HepG2 (cell line): Measurements from ENCODE around the gene LYPLA2. TPM values are rescaled to one million over a fixed set of nuclear protein-coding genes. Genes with fewer than 3 reads are reported as not detected.

Experiments used
- CENPT ChIP-seq: sonication (generic); formaldehyde crosslinking; IDR thresholded peaks from 2 replicates; pipeline ENCODE4 v1.8.0; 2022; ENCODE audit warnings: low read depth, mild to moderate bottlenecking, moderate library complexity, missing genetic modification reagents
- EP300 ChIP-seq, 3 experiments: sonication (generic) in 1 of 3; formaldehyde crosslinking in 1 of 3; IDR thresholded peaks; 2 replicates each; pipeline versions ENCODE4 v1.5.1 to v1.6.1; 2011 to 2020; ENCODE audit warnings: low read depth in 2 of 3, low read length in 2 of 3, borderline replicate concordance in 1 of 3, improper control_type of control experiment in 1 of 3, mild to moderate bottlenecking in 1 of 3, missing genetic modification reagents in 1 of 3, moderate library complexity in 1 of 3
- HHEX ChIP-seq: IDR thresholded peaks from 2 replicates; pipeline ENCODE4 v1.6.1; 2016; ENCODE audit warnings: control low read depth
- IKZF1 ChIP-seq: fragments of 450-650 bp; IDR thresholded peaks from 2 replicates; pipeline ENCODE4 v1.7.1; 2016
- JUNB ChIP-seq: sonication (generic); formaldehyde crosslinking; IDR thresholded peaks from 2 replicates; pipeline ENCODE4 v1.8.0; 2022; ENCODE audit warnings: missing genetic modification reagents, mild to moderate bottlenecking, borderline replicate concordance
- PCBP2 ChIP-seq: fragments of 200-400 bp; formaldehyde crosslinking; optimal IDR thresholded peaks from 2 replicates; pipeline ENCODE3; 2018; ENCODE audit warnings: low read length, low read depth; ENCODE audit not compliant: poor library complexity, severe bottlenecking
- POLR2AphosphoS5 ChIP-seq: IDR thresholded peaks from 2 replicates; pipeline ENCODE4 v1.6.1; 2012; ENCODE audit warnings: low read depth, low read length
- RARA ChIP-seq: IDR thresholded peaks from 2 replicates; pipeline ENCODE4 v1.6.1; 2016; ENCODE audit warnings: missing genetic modification reagents, missing compliant biosample characterization
- RXRB ChIP-seq: IDR thresholded peaks from 2 replicates; pipeline ENCODE4 v1.6.1; 2016; ENCODE audit warnings: borderline replicate concordance, missing genetic modification reagents, missing compliant biosample characterization
- ZNF12 ChIP-seq: sonication (generic); formaldehyde crosslinking; IDR thresholded peaks from 2 replicates; pipeline ENCODE4 v1.5.0; 2020; ENCODE audit warnings: missing genetic modification reagents
- ZNF292 ChIP-seq: sonication (generic); formaldehyde crosslinking; IDR thresholded peaks from 2 replicates; pipeline ENCODE4 v1.8.1; 2022; ENCODE audit warnings: mild to moderate bottlenecking, low read depth, missing genetic modification reagents, borderline replicate concordance
- ZNF614 ChIP-seq: IDR thresholded peaks from 2 replicates; pipeline ENCODE4 v1.6.1; 2018; ENCODE audit warnings: missing biosample characterization, missing genetic modification reagents, inconsistent platforms, borderline replicate concordance
- ZNF7 ChIP-seq: IDR thresholded peaks from 2 replicates; pipeline ENCODE4 v1.6.1; 2016; ENCODE audit warnings: missing biosample characterization, missing genetic modification reagents
- ZSCAN29 ChIP-seq: sonication (generic); formaldehyde crosslinking; conservative IDR thresholded peaks from 2 replicates; pipeline ENCODE4 v1.4.0; 2020; ENCODE audit warnings: mild to moderate bottlenecking, missing genetic modification reagents
- polyA plus RNA-seq, 8 experiments: library from polyadenylated mRNA; depleted of rRNA in 3 of 8; stranded (reverse) in 7 of 8; unstranded in 1 of 8; fragments of >200 nt; fragmentation: Illumina TruSeq in 4 of 8; extraction: Trizol in 4 of 8; gene quantifications; 2 replicates each; pipeline versions ENCODE4 v1.2.1 to v1.2.3, GENCODE V29; 2011 to 2016; ENCODE audit warnings: low read depth in 4 of 8, missing spikeins in 1 of 8, mixed read lengths in 1 of 8; ENCODE audit not compliant: insufficient read depth in 1 of 8
- total RNA-seq, 5 experiments: library from RNA; depleted of rRNA; stranded (reverse); fragments of >200 nt; fragmentation: Illumina TruSeq; extraction: Trizol; gene quantifications; 2 replicates each; pipeline ENCODE4 v1.2.3, GENCODE V29; 2016; ENCODE audit warnings: low read depth in 1 of 5
- TF ChIP-seq, protein P1 (sequence below): sonication (generic); formaldehyde crosslinking; IDR thresholded peaks from 2 replicates; pipeline ENCODE4 v1.4.0; 2020; ENCODE audit warnings: missing genetic modification reagents, borderline replicate concordance
- TF ChIP-seq, protein P2 (sequence below): IDR thresholded peaks from 2 replicates; pipeline ENCODE4 v1.6.1; 2016; ENCODE audit warnings: low read depth, control low read depth
- TF ChIP-seq, protein P3 (sequence below): sonication (generic); formaldehyde crosslinking; IDR thresholded peaks from 2 replicates; pipeline ENCODE4 v1.4.0; 2020; ENCODE audit warnings: missing genetic modification reagents, borderline replicate concordance
- TF ChIP-seq, protein P4 (sequence below): sonication (generic); formaldehyde crosslinking; conservative IDR thresholded peaks from 2 replicates; pipeline ENCODE4 v1.5.0; 2020; ENCODE audit warnings: missing genetic modification reagents

The LYPLA2 gene
- total and polyA plus RNA-seq, 2 of the 13 experiments (the other 11 are each of a cell fraction or from before 2014, with no cell fraction given): 72.1 to 73.2 TPM

DNA sequence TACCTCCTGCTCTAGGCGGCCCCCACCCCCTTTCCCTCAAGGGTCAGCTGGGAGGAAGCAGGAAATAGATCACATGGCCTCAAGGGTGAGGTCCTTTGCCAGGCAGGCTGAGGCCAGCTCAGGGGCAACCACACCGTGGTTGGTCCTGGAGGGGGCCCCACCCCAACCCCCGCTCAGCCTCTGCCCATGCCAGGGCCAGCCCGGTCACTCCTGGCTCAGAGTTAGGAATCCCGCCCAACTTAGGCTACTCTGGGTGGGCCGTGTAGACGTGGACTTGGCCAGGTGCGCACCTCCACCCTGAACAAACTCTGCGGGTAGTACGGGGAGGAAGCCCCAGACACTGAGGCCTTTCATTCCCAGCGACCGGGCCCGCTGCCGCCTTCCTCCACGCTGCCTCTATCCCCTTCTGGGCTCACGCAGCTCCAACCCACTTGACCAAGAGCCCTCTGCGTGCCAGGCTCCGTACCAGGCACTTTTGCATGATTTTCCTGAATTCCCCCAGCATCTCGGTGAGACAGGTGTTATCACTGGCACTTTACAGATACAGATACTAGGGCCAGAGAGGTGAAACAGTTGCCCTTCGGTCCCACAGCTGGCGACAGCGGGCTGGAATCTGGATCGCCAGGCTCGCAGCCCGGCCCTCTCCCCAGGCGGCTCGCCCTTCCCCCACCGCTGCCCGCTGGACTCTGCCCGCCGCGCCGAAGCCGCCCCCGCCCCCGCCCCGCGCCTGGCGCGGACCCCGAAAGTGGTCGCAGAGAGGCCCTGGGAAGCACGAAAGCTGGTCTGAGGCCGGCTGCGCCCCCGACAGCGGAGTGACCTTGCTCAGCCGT lies 8.8 kb downstream of the LYPLA2 start (continued):
- peak; percentile 68 for TF ChIP-seq RARA
- peak; percentile 99 for TF ChIP-seq ZSCAN29 (CRISPR knock-in tag)
- TF ChIP-seq EP300 (IDR thresholded peaks at IDR 0.05; ENCODE audit: low read depth in 2 of 2, low read length in 2 of 2): peak in 1 of 2 experiments; percentile 29; a peak in 1 of 4 replicates
- TF ChIP-seq EP300 (CRISPR knock-in tag; IDR thresholded peaks at IDR 0.05; ENCODE audit: borderline replicate concordance): peak; percentile 58
- no peak for TF ChIP-seq ZNF292 (CRISPR knock-in tag)
- TF ChIP-seq IKZF1: no peak
- no peak; the same call in 1 of the 2 replicates for TF ChIP-seq POLR2AphosphoS5
- TF ChIP-seq, protein P1, sequence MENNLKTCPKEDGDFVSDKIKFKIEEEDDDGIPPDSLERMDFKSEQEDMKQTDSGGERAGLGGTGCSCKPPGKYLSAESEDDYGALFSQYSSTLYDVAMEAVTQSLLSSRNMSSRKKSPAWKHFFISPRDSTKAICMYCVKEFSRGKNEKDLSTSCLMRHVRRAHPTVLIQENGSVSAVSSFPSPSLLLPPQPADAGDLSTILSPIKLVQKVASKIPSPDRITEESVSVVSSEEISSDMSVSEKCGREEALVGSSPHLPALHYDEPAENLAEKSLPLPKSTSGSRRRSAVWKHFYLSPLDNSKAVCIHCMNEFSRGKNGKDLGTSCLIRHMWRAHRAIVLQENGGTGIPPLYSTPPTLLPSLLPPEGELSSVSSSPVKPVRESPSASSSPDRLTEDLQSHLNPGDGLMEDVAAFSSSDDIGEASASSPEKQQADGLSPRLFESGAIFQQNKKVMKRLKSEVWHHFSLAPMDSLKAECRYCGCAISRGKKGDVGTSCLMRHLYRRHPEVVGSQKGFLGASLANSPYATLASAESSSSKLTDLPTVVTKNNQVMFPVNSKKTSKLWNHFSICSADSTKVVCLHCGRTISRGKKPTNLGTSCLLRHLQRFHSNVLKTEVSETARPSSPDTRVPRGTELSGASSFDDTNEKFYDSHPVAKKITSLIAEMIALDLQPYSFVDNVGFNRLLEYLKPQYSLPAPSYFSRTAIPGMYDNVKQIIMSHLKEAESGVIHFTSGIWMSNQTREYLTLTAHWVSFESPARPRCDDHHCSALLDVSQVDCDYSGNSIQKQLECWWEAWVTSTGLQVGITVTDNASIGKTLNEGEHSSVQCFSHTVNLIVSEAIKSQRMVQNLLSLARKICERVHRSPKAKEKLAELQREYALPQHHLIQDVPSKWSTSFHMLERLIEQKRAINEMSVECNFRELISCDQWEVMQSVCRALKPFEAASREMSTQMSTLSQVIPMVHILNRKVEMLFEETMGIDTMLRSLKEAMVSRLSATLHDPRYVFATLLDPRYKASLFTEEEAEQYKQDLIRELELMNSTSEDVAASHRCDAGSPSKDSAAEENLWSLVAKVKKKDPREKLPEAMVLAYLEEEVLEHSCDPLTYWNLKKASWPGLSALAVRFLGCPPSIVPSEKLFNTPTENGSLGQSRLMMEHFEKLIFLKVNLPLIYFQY (CRISPR knock-in tag): no peak
- TF ChIP-seq ZNF614 (CRISPR knock-in tag): no peak; the same call in 1 of the 2 replicates
- no peak for TF ChIP-seq PCBP2
- TF ChIP-seq, protein P2, sequence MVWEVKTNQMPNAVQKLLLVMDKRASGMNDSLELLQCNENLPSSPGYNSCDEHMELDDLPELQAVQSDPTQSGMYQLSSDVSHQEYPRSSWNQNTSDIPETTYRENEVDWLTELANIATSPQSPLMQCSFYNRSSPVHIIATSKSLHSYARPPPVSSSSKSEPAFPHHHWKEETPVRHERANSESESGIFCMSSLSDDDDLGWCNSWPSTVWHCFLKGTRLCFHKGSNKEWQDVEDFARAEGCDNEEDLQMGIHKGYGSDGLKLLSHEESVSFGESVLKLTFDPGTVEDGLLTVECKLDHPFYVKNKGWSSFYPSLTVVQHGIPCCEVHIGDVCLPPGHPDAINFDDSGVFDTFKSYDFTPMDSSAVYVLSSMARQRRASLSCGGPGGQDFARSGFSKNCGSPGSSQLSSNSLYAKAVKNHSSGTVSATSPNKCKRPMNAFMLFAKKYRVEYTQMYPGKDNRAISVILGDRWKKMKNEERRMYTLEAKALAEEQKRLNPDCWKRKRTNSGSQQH (CRISPR knock-in tag): 0 out of 2 replicates have a peak, but pooled peaks have one; percentile 48
- TF ChIP-seq, protein P3, sequence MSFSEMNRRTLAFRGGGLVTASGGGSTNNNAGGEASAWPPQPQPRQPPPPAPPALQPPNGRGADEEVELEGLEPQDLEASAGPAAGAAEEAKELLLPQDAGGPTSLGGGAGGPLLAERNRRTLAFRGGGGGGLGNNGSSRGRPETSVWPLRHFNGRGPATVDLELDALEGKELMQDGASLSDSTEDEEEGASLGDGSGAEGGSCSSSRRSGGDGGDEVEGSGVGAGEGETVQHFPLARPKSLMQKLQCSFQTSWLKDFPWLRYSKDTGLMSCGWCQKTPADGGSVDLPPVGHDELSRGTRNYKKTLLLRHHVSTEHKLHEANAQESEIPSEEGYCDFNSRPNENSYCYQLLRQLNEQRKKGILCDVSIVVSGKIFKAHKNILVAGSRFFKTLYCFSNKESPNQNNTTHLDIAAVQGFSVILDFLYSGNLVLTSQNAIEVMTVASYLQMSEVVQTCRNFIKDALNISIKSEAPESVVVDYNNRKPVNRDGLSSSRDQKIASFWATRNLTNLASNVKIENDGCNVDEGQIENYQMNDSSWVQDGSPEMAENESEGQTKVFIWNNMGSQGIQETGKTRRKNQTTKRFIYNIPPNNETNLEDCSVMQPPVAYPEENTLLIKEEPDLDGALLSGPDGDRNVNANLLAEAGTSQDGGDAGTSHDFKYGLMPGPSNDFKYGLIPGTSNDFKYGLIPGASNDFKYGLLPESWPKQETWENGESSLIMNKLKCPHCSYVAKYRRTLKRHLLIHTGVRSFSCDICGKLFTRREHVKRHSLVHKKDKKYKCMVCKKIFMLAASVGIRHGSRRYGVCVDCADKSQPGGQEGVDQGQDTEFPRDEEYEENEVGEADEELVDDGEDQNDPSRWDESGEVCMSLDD (CRISPR knock-in tag): no peak
- no peak for TF ChIP-seq JUNB
- TF ChIP-seq, protein P4, sequence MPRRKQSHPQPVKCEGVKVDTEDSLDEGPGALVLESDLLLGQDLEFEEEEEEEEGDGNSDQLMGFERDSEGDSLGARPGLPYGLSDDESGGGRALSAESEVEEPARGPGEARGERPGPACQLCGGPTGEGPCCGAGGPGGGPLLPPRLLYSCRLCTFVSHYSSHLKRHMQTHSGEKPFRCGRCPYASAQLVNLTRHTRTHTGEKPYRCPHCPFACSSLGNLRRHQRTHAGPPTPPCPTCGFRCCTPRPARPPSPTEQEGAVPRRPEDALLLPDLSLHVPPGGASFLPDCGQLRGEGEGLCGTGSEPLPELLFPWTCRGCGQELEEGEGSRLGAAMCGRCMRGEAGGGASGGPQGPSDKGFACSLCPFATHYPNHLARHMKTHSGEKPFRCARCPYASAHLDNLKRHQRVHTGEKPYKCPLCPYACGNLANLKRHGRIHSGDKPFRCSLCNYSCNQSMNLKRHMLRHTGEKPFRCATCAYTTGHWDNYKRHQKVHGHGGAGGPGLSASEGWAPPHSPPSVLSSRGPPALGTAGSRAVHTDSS (CRISPR knock-in tag): no peak
- TF ChIP-seq RXRB: peak; percentile 52; the same call in 1 of the 2 replicates
- no peak for TF ChIP-seq CENPT (CRISPR knock-in tag)
- TF ChIP-seq ZNF12 (CRISPR knock-in tag): no peak
- no peak for TF ChIP-seq ZNF7 (CRISPR knock-in tag)
- no peak for TF ChIP-seq HHEX (CRISPR knock-in tag)
